Stimulated activated CD8-positive, alpha-beta memory T cell treated with anti-CD3 and anti-CD28 coated beads, Interleukin-12 subunit alpha, Interleukin-12 subunit beta, amount 100 ng/mL, for 24 hours (primary cell): ENCODE results near the gene APMAP.

Experiments
- DNase-seq: peaks from one replicate; pipeline ENCODE4 v3.0.0-alpha.2; 2020; ENCODE audit errors: extremely low read depth

APMAP gene

DNA sequence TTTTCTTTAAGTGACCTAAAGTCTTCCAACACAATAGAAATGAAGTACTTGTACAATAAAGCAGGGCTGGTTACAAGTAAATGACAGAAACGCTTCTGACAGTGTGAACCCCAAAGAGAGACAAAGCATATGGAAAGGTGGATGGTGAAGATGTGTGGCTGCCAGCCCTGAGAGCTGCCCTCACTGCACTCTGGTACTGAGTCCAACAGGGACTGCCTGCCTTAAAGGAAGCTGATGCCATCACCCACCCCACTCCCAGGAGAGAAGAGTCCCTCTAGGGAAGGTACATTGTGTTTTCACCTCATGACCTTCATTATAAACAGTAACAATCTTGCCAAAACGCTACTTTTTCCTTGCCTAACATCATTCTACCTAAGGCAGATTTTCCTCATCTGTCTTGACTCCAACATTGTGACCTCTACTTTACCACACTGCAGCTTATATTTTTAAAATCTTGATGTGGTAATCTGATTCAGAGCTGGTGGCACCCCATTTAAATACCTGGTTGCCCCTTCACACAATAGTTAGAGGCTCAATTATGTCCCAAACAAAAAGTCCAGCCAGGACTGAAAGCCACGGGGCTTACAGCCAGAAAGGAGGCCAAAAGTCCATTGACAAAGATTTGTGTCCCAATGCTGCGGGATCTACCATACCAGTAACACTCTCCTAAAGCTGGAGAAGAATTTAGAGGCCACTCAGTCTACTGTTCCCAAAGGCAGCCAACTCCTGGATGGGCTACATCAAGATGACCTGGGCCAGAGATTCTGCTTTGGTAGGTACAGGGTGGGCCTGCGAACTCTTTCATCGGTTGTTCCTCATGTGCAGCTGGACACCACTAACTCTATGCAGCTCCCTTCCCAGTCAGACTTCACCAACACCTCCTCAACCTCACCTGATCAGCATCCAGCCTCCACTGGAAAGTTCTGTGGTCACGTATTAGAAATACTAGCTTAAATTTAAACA lies 4.4 kb downstream of the APMAP start:
- DNase-seq = no peak

DNA sequence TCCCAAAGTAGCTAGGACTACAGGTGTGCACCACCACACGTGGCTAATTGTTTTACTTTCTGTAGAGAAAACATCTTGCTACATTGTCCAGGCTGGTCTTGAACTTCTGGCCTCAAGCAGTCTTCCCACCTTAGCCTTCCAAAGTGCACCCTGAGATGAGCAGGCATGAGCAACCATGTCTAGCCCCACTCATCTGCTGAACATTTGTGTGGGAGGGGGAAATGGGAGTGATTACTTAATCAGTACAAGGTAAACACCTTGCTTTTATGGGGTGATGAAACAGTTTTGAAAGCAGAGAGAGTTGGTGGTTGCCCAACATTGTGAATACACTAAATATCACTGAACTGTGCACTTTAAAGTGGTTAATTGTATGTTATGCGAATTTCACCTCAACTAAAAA lies 5.3 kb downstream of the APMAP start:
- no peak for DNase-seq

DNA sequence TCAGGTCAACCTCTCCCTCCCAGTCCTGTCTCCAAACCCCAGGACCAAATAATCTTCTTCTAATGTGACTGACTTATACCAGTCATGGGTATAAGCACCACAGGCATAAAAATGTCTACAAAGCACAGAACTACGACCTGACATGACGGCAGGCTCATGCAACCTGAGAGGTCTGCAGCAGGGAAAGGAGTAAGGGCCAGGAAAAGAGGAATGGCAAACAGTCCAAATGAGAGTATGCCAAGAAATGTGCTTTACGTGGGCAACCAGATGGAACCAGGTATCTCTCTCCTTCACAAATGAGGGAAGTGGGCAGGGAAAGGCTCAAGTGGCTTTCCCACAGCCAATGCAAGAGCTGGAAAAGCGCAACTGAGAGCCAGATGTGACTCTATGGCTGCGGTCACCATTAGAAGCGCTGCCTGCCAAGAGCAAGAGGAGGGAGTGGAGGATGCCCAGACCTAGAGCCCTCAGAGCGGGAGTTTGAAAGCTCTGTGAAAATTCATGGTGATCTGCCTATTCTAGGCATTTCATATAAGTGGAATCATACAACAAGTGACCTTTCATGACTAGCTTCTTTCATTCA lies 6.0 kb downstream of the APMAP start:
- no peak for DNase-seq

DNA sequence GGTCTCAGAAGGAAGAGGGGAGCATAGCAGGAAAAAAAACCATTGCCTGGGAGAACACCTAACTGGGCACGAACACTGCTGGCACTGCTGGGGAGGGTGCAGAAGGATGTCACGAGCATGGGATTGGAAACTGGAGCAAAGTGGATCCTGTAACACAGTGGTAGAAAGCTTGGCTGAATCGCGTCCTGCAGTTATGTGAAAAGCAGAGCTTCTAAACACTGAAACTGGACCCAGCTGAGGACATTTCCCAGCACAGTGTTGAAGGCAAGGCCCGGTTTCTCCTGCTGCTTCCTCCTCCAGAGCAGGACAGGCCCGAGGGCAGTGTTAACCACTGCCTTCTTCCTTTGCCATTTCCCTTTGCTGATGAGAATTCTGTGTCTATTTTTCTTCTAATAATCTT lies 6.7 kb downstream of the APMAP start:
- DNase-seq = no peak

DNA sequence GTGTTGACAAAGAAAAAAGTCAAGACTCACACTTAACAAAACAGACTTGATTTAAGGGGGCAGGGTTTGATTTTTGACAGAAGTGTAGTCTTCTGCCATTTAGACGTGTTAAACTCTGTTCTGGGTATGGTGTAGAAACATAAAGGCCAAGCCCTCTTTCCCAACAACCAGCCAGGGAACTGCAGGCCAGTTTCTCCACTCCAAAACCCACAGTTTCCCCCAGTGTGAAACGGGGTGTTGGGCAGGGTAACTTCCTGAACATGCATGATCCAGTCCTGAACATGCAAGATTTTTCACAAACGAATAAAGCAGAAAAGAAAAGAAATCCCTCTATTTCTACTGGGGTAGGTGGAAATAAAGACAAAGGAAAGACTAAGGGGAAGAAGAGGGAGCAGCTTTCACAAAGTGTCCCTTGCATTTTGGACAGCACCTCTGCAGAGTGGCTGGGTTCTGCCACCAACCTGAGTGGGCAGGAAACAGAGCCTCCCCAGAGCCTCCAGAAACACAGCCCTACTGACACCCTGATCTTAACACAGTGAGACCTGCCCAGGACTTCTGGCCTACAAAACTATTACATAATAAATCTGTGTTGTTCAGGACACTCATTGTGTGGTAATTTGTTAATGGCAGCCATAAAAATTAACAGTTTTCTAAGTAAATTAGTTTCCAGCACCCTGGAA lies 7.5 kb downstream of the APMAP start:
- no peak for DNase-seq

DNA sequence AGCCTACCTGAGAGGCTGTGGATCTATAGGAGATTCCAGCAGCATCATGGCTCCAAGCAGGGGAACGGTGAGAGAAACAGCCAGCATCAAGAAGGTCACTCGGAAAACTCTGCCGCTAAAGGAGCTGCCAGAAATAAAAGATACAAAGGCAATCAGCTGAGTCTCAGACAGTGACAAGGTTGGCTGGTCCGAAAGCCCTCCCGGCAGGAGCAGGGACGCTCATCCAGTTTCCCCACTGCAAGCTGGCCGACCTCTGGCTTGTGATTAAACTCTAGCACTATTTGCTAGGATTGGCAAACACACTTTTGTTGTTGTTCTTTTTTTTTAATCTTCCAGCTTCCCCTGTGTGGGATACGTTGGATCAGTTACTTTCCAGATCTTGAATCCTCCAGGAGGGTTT lies 8.7 kb downstream of the APMAP start:
- DNase-seq = no peak

DNA sequence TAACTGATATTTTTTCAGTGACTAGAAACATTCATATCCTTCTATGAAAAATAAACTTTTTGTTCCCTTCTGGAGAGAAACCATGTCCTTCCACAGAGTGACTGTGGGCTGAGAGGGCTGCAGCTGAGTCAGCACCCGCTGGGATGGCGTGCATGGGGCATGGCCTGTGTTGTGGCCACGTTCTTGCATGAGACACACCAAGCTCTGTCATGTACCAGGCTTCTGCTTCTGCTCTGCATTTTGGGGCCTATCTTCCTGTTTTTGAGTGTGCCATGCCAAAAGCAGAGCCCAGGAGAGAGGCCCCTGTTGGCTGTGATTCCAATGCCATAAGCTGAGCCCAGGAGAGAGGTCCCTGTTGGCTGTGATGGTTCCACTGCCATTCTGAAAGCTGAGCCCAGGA lies 10.8 kb downstream of the APMAP start:
- no peak for DNase-seq

DNA sequence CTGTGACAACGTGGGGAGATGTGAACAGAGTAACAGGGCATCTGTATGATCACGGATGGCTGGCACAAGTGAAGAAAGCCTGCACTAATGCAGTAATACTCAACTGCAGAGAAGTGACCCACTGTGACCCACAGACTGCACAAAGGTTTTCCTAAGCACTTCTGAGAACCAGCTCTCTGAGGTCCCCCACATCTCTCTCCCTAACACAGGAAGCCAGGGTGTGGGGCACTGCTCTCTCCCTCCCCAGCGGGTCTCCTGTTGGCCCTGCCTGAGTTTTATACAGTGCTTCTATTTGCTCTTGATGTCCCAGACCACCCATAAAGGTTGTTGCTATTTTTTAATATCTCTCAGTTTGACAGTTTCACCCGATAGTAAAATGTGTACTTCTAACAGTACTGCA lies 11.3 kb downstream of the APMAP start:
- DNase-seq = no peak

DNA sequence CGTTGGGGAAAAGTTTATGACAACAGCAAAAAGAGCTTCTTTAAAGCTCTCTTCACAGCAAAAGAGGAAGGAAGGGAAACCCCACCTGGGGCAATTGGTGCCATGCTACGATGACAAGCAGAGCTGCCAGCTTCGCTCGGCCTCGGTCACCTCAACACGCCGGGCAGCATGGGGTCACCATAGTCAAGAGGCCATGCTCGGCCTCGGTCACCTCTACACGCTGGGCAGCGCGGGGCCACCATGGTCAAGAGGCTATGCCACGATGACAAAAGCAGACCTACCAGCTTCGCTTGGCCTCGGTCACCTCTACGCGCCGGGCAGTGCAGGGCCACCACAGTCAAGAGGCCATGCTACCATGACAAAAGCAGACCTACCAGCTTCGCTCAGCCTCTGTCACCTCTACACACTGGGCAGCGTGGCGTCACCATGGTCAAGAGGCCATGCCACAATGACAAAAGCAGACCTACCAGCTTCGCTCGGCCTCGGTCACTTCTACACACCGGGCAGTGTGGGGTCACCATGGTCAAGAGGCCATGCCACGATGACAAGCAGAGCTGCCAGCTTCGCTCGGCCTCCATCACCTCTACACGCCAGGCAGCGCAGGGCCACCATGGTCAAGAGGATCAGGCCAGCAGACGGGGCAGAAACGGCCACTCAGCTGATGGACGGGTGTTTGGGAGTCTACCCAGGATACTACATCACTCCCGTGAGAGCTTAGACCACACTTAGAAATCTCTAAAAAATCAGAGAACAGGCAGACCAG lies 12.1 kb downstream of the APMAP start:
- DNase-seq = no peak

DNA sequence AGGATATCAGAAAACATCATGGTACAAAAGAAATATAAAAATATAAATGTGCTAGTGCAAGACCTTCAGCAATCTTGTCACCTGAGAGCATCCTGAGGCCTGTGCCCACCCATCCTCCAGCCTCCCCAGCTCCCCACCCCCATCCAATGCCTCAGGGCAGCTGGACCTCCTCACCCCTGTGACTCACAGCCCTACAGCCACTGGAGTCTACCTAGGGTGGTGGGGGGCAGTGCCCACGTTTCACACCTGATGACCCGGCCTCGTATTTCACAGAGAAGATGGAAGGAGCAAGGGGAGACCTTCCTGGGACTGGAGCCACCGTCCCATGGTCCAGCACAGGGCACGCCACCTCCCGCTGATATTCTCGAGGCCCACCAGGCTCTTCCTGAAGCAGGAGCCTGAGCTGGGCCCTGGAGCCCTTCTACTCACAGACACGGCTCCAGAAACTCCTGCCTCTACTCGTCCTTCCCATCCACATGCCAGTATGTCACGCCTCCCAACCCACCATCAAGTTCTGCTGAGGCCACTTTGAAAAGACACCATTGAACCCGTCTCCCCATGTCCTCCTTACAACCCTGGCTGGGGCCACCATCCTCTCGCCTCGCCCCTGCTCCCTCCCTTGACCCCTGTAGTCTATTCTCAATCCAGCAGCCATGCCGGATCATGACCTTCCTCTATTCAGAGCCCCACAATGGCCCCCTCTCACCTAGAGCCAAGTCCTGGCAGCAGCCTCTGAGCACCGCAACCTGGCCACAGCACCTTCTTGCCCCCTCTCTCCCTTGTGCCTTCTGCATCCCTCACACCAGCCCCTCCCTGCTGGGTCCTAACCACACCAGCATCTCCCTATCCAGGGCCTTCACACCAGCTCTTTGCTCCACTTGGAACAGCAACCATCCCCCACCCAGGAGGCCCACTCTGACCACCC lies 13.3 kb downstream of the APMAP start:
- no peak for DNase-seq

DNA sequence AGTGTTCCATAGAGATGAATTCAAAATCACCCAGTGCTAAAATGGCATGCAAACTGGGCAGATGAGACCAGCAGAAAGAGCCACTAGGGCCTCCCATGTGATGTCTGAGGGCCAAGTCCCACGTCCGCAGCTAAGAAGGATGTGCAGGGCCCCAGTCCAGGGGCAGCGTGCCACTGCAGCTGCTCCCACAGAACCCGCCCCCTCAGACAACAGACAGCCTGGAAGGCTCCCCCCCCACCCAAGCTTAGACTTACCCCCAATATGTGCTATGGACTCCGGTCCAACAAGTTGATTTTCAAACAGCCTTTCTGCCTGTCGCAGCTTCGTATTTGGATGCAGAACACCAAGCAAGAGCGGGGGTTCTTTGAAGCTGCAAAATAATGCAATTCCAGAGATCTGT lies 14.0 kb downstream of the APMAP start:
- no peak for DNase-seq

DNA sequence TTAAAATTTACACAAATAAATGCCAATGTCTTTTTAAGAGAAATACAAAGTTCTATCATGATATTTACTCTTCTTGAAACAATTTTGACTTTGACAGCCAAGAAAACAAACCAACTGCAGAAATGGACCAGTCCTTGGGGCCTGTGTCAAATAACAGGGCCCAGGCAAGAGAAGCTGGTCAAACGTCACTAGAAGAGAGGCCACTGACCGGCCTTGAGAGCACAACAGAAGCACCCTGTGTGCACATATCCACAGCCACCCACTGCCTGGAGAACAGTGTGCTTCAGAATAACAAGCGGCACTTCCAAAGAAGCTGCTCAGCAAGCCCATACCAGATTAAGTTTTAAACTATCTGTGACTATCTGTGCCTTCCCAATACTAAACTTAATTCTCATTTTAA lies 14.8 kb downstream of the APMAP start:
- DNase-seq = no peak

DNA sequence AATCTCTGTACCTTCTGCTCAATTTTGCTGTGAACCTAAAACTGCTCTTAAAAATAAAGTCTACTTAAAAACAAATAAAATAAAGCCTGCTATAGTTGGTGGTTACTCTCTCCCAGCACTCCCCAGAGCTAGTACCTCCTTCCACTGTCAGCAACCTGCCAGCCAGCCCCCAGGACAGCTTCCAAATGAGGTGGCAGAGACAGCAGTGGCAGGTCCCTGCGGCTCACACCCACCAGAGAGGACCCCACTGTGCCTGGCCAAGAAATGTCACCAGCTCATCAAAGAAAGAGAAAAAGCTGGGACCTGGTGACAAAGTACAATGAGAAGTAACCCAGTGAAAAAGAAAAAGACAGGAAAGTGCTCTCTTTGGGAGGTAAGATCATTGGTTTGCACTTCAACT lies 15.2 kb downstream of the APMAP start:
- no peak for DNase-seq

DNA sequence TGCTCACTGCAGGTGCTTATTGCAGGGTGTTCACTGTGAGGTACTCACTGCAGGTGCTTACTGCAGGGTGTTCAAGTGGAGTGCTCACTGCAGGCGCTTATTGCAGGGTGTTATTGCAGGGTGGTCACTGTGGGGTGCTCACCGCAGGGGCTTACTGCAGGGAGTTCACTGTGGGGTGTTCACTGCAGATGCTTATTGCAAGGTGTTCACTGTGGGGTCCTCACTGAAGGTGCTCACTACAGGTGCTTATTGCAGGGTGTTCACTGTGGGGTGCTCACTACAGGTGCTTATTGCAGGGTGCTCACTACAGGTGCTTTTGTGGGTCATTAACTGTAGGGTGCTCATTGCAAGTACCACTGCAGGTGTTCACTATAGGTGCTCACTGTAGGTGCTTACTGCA lies 20.2 kb downstream of the APMAP start:
- DNase-seq = no peak

DNA sequence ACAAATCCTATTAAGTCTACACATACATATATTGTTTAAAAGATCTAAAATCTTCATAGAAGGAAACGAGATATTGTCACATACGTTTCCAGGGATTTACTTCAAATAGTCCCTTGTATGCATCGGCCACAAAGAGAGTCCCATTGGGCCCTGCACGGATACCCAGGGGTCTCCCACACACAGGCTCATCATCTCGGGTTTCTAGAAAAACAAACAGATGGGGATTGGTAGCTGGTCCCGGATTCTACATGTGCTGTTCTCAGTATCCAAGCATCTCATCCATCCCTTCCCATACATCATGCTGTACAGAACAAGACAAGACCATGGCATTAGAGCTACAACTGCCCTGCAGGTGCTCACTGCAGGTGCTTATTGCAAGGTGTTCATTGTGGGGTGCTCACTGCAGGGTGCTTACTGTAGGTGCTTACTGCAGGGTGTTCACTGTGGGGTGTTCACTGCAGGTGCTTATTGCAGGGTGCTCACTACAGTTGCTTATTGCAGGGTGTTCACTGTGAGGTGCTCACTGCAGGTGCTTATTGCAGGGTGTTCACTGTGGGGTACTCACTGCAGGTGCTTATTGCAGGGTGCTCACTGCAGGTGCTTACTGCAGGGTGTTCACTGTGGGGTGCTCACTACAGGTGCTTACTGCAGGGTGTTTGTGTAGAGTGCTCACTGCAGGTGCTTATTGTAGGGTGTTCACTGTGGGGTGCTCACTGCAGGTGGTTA lies 21.0 kb downstream of the APMAP start:
- DNase-seq = no peak

DNA sequence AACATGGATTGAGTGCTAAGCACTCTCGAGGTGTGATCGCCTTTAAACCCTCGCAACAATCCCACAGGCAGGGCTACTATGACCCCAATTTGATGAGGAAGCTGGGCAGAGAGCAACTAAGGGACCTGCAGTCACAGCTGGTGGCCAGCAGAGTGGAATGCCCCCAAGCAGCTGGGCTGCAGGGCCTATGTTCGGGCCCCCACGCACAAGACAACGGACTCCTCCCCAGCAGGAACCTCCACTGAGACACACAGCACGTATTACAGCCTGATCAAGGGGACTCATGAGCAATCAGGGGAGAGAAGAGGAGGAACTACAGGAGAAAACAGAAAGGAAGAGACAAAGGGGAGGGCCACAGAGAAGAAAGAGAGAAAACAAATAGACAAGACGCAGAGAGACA lies 21.8 kb downstream of the APMAP start:
- DNase-seq = no peak

DNA sequence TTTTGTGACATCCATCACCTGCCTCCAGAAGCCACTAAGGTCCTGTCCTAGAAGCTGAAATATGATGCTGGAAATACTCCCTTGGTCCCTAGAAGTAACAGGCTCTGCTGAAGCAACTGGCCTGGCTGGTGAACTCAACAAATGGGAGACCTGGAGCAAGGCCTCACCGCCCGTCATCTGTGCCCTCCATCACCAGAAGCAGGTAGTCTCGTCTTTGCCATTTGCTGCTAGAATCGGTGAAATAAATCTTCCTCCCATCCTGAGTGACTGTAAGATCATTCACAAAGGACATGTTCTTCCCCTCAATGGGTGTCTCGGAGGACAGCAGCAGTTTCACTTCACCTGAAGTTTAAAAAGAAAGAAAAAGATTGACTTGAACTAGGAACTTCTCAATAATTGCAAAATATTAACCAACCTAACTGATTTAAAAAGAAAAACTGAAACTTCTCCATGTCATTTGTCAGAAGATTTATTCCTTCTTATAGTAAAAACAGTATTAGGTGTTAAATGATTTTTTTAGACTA lies 22.5 kb downstream of the APMAP start:
- DNase-seq = no peak

DNA sequence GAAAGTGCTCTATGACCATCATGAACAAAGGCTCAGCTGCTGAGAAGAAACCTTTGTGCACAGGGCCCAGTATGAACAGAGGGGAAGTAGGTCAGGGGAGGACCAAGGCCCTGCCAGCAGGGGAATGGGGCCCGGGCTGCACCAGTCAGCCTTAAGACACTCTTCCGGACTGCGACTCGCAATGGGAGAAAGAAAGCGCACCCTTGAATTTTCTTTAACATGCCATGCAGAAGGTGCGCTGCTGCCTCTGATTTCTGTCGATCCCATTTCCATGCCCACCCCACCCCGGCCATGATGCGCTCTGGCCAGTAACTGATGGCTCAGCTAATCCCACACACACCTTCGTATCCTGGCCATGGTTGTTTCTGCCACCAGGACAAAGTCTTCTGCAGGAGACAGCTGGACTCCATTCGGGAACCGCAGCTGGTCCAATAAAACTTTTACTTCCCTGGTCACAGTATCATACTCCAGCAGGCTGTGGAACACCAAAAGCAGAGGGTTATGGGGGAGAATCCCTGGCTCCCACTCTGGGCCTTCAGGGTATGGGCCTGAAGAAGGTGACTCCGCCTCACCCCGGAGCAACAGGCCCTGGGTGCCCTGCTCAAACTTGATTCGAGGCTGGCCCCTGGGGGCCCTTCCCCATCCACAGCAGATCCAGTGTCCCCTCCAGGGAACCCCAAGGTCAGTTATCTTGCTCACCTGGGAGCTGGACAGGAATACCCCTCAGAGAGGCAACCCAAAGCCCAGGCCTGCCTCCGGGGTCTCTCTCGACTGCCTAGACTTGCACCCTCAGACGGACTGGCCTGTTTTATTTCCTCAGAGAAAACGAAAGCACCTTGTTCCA lies 23.1 kb downstream of the APMAP start:
- DNase-seq = no peak

DNA sequence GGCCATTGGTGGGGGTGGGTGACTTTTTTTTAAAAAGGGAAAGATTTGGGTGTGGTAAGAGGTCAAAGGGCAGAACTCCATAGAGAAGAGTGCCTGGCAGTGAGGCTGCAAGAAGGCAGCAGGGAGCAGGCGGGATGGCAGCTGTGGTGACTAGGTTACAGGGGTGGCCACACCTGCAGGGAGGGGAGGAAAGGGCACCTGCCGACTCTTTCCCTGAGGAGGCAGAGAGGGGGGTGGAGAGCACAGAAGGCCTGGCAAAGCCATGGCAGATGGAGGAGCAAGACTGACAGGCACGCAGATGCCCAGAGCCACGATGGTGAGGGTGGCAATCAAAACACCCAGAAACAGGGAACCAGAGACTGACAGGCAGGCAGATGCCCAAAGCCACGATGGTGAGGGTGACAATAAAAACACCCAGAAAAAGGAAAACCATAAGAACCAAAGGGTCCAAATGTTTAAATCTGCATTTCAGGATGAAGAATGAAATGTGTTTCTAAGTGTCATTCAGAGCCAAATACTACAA lies 24.2 kb downstream of the APMAP start:
- DNase-seq = no peak
